Right ventricle myocardium inferior (tissue), 1 donor: ENCODE measurements around the gene PUS10. TPM values are rescaled to one million over a fixed set of nuclear protein-coding genes. Genes with fewer than 3 reads are reported as not detected.
"Not testable (repeated sequence)": the region's sequence is repeated elsewhere in the genome, so short reads cannot be mapped to it uniquely, and the experiment has no call there.

ENCODE experiments used
- ATAC-seq: fragments of 200-7000 bp; cut with Tn5 transposase; one replicate; pipeline ENCODE4 v1.9.1; 2020; ENCODE audit warnings: mild to moderate bottlenecking, moderate library complexity
- DNase-seq: peaks from one replicate; pipeline ENCODE4 v3.0.0; 2021; ENCODE audit errors: missing footprints
- intact Hi-C: fragments of 100-400 bp; cut with DNase I; formaldehyde crosslinking; loops from one replicate; pipeline ENCODE4 v1.11.0; 2022
- total RNA-seq: library from RNA; stranded (reverse); fragmentation: NEBNext Ultra II Directional; extraction: Animal tissue kit (Norgen Biotek cat#: 25700); gene quantifications from one replicate; pipeline ENCODE4 v1.2.1, GENCODE V29; 2021
- donor health status: DM: no; HTN: yes; CAD: no; lungs with severe emphysema.

Gene PUS10
- total RNA-seq, 1 donor from 2014 or later: 5.2 TPM

DNA sequence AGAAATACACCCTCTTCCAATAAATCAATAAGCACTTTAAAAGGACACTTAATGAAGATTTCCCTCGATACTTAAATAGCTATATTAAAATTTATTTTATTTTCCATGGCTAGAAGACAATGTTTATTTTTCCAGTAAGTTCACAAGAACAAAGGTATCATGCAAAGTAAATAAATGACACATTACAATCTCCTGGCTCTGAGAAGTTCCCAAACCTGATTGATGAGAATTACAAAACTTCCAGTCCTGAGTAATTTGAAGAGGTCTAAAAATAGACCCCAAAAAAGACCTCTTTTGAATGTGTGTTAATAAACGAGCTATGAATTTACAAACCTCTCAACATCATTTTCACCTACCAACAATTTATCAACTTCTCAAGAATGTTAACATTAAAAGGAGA is 2.1 kb downstream of the PUS10 start:
- no peak for ATAC-seq
- intact Hi-C loops: loop anchor here (2.0 to 5.0 kb wide), 2 partner anchors 51 to 133 kb away; partner anchors contain the start of gene SANBR
- DNase-seq: no peak

DNA sequence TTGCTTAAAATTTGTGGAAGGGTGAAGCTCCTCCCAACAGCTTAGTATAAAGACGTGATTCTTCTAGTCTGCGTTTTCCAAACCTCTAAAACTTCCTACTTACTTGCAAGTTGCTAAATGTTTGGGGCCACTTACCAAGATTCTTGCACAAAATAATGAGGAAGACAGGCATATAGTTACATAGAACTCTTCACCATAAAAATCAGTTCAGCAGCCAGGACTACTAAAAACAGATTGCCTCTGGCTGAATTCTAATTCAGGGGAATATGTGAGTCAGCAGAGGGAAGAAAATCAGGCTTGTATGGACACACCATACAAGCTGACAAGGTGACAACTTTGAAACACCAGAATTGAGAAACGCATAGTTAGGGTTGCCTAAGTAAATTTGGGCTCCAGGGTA is 3.3 kb downstream of the PUS10 start:
- no peak for DNase-seq
- intact Hi-C loops: loop anchor here (5.0 kb wide), 1 partner anchor 53 kb away; the partner anchor contains the start of gene SANBR
- ATAC-seq: no peak

- intact Hi-C loops: no loop called here
- no peak for DNase-seq
- ATAC-seq: no peak
These were observed 4.7 kb downstream of the PUS10 start for GRCh38 chr2:61013382-61013781.

DNA sequence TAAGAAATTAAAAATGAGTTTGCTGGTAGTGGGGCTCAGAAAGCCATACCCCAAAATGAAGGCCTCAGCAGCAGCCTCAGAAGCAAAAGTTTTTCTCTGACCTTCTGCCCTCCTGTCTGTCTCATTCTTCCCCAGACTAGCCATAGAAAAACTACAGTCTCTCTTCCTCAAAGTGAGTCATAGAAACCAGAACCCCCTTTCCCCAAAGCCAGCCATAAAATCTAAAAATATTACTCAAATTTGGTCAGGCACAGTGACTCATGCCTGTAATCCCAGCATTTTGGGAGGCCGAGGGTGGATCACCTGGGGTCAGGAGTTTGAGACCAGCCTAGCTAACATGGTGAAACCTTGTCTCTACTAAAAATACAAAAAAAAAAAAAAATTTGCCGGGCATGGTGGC is 5.8 kb downstream of the PUS10 start:
- intact Hi-C loops, ATAC-seq: not testable (repeated sequence)

GRCh38 chr2:61011678-61012077 is 6.4 kb downstream of the PUS10 start:
- ATAC-seq: no peak
- intact Hi-C loops: no loop called here
- no peak for DNase-seq

More for the DNA sequence above, 5.8 kb downstream of the PUS10 start:
- DNase-seq: not testable (repeated sequence)

DNA sequence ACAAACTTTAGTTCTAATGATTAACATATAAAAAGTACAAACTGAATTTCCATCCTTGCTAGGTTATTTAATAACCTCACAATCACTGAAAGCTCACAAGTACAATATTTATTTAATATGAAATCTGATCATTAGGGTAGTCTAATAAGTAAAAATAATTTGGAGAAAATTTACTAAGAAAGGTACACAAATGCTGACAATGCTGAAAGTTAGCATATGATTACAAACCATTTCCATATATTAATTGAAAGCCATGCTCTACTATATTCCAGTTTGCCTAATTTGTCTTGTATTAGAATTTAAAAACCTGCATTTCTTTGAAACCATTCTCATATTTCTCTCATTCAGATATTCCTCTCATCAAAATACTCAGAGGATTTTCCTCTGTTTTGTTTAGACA is 8.7 kb downstream of the PUS10 start:
- no peak for DNase-seq
- intact Hi-C loops: no loop called here
- no peak for ATAC-seq

DNA sequence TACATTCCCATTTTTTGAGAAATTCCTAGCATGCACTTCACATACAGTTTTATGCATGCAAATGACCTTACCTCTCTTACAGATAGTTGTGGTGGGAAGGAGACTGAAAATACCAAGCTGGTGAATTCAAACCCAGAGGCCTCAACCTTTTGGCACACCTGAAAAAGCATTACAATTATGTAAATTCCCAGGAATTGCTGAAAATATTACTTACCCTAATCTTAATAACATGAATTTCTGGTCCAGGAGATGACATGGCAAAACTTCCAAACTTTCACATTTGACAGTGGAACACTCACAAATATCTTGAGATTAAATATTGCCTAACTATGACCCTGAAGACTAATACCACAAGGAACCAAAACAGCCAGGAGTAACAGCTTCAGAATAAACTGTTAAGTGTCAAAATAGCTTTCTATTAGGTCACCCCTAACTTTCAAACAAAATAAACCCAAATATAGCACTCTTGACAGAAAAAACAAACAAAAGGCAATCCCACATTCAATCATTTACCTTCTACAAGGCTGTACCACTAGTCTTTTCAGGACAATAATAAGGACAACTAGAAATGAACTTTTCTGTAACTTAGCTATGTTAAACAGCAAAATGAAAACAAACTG is 11.5 kb downstream of the PUS10 start:
- ATAC-seq: no peak
- intact Hi-C loops: no loop called here

DNA sequence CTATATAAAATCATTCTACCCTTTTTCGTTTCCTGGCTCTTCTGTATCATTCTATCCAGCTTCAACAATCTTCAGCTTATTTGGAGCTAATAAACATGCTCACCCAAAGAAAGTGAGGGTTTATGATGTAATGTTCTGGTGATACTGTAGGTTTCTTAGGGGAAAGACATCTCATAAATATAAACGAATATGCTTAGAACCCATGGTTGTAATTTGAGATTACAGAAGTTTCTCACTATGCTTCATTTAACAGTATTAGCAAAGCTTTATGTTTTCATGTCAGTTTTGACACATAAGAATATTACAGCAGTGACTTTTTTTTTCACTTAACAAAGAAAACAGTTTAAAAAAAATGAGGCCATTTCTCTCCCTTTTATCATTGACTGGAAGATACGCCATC is 12.3 kb downstream of the PUS10 start:
- intact Hi-C loops: no loop called here
- DNase-seq (no peak), ATAC-seq (no peak)

More for the DNA sequence above, 11.5 kb downstream of the PUS10 start:
- DNase-seq: no peak

DNA sequence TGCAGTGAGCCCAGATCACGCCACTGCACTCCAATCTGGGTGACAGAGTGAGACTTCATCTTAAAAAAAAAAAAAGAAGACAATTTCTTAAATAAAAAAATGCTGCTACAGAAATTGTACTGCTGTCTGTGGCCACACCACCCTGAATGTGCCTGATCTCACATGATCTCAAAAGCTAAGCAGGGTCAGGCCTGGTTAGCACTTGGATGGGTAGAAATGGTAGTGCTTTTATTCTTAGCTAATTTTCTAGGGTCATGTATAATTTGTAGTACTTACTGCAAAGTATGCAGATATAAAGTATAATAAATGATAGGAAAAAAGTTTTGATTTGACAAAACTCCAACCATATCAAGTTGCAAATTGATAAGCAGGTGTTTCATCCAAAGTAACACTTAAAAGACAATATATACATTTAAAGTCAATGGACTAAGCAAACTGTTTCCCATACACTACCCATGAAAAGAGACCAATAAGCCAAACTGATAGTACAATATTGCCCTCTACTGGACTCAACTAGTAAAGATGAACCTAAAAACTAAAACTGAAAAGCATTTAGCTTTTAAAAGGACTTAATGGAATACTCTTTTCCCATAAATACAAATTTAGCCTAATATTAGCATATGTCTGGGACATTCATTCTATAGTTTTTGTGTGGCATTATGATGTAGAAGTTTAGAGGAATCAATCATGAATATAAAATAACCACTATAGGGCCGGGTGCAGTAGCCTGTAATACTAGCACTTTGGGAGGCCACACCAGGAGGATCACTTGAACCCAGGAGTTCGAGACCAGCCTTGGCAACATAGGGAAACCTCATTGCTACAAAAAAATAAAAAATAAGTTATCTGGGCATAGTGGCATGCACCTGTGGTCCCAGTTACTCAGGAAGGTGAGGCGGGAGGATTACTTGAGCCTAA is 19.2 kb downstream of the PUS10 start:
- intact Hi-C loops: loop anchor here (5.0 kb wide), 1 partner anchor 207 kb away; no protein-coding TSS in a partner anchor
- DNase-seq (no peak), ATAC-seq (no peak)

DNA sequence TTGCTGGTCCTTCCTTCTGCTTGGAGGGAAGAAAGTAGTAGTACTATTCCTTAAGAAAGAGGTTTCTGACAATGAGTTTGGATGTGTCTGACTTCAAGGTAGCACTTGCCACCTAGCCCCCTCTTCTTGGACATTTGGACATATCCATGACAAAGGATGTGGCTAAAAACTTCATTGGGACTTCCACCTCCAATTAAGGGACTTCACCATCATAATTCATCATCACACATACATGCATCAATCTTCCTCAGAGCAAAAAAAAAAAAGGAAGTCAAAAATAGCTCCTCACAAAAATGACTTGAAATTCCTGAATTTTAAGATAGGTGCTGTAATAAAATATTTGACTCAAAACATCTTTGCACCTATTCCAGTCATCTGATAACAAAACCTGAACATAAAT is 23.9 kb downstream of the PUS10 start:
- ATAC-seq (no peak), DNase-seq (no peak)
- intact Hi-C loops: no loop called here

- no peak for DNase-seq
- peak; percentile 50 for ATAC-seq
- intact Hi-C loops: no loop called here
These were observed 25.1 kb downstream of the PUS10 start for GRCh38 chr2:60992985-60993392.

DNA sequence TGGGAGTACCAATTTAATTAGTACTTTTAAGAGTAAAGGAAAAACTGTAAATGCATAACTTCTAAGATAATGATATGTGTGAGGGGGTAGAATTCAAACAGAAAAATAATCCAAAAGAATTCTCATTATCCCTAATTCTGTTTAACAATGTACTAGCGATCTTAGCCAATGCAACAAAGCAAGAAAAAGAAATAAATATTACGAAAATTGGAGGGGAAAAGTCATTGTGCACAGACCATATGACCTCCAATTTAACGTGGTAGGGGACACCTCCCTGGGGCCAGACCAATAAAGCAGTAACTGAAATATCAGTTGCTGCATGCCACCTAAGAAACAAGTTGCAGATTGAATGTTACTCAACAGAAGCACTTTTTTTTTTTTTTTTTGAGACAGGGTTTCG is 26.4 kb downstream of the PUS10 start:
- DNase-seq (no peak), ATAC-seq (no peak)
- intact Hi-C loops: no loop called here

- no peak for DNase-seq
- intact Hi-C loops: no loop called here
- ATAC-seq: no peak
These were observed 28.8 kb downstream of the PUS10 start for GRCh38 chr2:60989259-60989658.

- intact Hi-C loops, ATAC-seq, DNase-seq: not testable (repeated sequence)
These were observed 30.4 kb downstream of the PUS10 start for GRCh38 chr2:60987656-60988055.

GRCh38 chr2:60987041-60987440 is 31.0 kb downstream of the PUS10 start:
- DNase-seq: no peak

GRCh38 chr2:60984720-60985119 is 33.3 kb downstream of the PUS10 start:
- intact Hi-C loops: no loop called here
- no peak for ATAC-seq
- no peak for DNase-seq

More at GRCh38 chr2:60987041-60987440, 31.0 kb downstream of the PUS10 start:
- intact Hi-C loops: no loop called here
- ATAC-seq: no peak

DNA sequence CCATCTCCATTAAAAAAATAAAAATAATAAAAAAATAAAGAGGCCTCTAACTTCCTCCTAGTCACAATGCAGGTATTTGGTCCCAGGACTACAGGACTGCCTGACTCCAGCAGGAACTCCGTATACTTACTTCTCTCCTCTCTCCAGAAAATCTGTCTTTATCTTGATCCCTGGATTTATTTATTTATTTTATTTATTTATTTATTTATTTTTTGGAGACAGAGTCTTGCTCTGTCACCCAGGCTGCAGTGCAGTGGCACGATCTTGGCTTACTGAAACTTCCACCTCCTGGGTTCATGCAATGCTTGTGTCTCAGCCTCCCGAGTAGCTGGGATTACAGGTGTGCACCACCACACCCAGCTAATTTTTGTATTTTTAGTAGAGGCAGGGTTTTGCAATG is 36.0 kb downstream of the PUS10 start:
- ATAC-seq, DNase-seq, intact Hi-C loops: not testable (repeated sequence)

DNA sequence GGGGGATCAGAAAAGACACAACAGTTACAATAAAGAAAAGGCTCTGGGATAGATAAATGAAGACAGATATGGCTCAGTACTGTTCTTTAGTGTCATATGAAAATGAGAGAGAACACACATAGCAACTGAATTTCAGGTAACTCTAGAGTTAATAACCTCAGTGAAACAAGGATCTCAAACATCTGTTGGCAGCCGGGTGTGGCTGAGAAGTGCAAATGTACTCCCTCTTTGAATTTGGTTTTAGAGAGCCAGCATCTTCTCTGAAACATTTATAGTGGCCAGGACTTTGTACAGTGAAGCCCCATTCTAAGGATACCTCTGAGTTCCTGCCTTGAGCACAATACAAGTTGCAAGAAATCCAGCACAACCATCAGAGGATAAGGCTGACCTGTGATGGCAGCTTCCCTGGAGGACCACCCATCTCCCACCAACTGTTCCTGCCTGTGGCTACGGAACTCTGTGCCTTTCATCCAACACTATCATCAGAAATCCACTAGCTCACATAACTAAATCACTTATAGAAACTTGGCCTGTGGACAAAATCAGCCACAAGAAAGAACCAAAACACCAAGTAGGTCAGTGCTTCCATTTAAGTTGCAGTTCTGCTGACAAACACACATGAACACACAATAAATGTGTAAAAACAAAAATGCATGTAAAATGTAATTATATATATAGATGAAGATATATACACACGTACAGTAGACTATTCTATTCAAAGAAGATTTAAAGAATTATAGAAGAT is 37.8 kb downstream of the PUS10 start:
- no peak for ATAC-seq
- intact Hi-C loops: no loop called here
- DNase-seq: no peak

- DNase-seq (no peak), ATAC-seq (no peak)
- intact Hi-C loops: no loop called here
These were observed 38.8 kb downstream of the PUS10 start for GRCh38 chr2:60979231-60979630.
